M059J (cell line): ENCODE measurements around the gene CABP1. TPM values are rescaled to one million over a fixed set of nuclear protein-coding genes. Genes with fewer than 3 reads are reported as not detected.

Source experiments
- DNase-seq: peaks from one replicate; pipeline ENCODE4 v3.0.0-alpha.2; 2012; ENCODE audit warnings: low read depth
- total RNA-seq: library from RNA; depleted of rRNA; stranded (reverse); fragments of >200 nt; shearing (Covaris generic); gene quantifications from 2 replicates; pipeline ENCODE4 v1.2.3, GENCODE V29; 2014

The CABP1 gene
- total RNA-seq, 1 experiment from 2014 or later: not detected

DNA sequence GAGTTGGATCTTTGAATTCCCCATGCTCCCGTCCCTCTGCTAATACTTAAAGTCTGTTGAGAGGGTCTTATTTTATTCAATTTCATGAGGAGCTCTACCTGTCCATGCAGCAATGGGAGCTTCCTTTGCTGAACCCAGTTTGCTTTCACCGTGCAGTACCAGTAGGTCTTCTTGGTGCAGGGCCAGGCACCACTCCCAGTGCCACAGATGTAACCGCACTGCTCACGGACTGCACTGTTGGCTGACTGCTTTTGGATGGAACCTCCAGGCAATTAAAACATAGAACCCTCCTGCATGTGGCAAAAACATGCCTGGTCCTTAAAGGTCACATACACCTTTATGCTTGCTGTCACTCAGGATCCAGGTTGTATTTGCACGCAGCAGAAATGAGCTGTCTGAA is 9.3 kb upstream of the CABP1 start:
- no peak for DNase-seq

DNA sequence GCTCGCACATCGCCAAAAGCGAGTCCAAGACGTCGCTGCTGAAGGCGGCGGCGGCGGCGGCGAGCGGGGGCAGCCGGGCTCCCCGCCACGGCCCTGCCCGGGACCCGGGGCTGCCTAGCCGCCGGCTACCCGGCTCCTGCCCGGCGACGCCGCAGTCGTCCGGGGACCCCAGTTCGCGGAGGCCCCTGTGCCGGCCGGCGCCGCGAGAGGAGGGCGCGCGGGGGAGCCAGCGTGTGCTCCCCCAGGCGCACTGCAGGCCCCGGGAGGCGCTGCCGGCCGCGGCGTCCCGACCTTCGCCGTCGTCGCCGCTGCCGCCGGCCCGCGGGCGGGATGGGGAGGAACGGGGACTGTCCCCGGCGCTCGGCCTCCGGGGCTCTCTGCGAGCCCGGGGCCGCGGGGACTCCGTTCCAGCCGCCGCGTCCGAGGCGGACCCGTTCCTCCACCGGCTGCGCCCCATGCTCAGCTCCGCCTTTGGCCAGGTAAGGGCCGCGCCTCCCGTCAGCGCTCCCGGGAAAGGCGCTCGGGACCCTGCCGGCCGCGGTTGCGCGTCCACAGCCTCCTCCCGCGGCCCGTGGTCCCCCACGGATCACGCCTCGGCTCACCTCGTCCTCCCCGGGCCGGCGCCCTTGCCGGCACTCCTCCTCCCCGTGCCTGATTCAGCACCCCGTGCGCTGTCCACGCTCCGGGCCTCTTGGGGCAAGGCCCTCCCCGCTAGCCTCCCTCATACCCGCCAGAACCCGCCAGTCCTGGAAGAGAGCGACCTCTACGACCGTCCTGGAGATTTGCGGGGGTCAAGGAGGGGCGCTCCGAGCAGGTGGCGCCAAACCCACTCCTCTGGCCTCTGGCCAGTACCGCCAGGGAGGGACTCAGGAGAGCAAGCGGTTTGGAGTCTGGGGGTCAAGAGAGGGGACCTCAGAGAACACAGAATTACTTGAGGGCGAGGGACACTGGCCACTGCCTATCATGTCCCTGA is 721 bp downstream of the CABP1 start:
- peak; percentile 55 for DNase-seq

DNA sequence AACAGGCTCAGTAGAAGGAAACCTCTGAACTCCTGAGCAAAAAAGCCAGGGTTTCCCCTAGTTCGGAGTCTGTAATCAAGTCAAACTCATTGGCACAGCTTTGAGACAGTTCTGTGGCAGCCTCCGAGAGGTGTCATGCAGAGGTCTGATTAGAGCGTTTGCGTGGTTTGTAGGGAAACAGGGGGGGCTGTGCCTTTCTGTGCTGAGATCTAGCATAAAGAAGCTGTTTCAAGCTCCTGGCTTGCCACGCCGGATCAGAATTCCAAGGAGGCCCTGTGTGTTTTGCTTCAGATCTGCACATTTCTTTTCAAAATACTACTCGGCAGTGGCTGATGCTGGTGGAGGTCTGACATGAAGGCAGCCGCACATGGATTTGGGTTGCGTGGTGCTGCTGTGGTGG is 1.7 kb downstream of the CABP1 start:
- no peak for DNase-seq

DNA sequence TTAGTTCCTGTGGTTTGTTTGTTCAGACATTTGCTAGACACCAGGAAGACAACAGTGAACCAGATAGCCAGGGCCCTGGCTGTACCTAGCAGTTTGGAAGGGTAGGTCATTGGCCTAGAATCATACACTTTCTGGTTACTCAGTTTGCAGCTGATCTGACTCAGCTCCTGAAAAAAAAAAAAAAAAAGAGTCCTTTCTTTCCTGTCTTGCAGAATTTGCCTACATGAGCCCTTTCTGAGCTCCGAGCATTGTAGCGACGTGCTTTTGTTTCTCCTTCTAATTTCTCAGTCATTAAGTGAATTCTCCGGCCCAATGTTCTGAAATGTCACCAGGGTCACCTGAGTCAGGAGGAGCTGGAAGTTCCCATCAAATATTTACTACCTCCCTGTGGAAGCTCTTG is 2.4 kb downstream of the CABP1 start:
- DNase-seq: no peak

DNA sequence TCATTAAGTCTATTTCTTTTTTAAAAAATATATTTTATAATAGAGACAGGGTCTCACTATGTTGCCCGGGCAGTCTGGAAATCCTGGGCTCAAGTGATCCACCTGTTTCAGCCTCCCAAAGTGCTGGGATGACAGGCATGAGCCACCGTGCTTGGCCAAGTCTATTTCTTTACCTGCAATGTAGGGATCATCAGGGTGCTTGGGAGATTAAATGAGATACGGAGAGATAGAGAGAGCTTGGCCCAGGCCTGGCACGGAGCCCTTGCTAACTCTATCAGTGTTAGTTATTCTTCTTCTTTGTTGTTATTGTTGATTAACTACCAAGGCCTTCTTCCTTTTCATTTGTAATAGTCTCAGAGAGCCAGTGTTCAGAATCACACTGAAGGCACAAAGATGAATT is 3.1 kb downstream of the CABP1 start:
- DNase-seq: no peak

DNA sequence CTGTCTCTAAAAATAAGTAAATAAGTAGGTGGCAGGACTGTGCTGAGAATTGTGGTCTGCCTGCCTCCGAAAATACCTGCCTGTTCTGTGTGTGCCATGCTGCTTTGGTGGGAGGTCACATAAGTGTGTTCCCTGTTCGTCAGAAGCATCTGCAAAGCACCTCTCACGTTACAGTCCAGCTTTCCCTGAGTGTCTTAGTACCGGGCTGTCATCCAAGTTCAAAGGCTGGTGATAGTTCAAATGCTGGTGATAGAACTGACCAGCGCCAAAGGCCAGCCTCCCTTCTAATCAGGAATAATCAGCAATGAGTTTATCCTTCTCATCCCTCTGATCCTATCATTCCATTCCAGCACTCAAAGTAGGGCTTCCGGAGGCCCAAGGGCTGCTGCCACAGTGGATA is 5.6 kb downstream of the CABP1 start:
- no peak for DNase-seq

DNA sequence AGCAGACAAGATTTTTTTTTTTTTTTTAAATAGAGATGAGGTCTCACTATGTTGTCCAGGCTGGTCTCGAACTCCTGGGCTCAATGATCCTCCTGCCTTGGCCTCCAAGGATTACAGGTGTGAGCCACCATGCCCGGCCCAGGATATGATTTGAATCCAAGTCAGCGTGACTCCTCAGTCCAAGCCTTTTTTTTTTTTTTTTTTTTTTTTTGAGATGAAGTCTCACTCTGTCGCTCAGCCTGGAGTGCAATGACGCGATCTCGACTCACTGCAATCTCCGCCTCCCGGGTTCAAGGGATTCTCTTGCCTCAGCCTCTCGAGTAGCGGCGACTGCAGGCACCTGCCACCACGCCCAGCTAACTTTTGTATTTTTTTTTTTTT is 6.9 kb downstream of the CABP1 start:
- DNase-seq: no peak

DNA sequence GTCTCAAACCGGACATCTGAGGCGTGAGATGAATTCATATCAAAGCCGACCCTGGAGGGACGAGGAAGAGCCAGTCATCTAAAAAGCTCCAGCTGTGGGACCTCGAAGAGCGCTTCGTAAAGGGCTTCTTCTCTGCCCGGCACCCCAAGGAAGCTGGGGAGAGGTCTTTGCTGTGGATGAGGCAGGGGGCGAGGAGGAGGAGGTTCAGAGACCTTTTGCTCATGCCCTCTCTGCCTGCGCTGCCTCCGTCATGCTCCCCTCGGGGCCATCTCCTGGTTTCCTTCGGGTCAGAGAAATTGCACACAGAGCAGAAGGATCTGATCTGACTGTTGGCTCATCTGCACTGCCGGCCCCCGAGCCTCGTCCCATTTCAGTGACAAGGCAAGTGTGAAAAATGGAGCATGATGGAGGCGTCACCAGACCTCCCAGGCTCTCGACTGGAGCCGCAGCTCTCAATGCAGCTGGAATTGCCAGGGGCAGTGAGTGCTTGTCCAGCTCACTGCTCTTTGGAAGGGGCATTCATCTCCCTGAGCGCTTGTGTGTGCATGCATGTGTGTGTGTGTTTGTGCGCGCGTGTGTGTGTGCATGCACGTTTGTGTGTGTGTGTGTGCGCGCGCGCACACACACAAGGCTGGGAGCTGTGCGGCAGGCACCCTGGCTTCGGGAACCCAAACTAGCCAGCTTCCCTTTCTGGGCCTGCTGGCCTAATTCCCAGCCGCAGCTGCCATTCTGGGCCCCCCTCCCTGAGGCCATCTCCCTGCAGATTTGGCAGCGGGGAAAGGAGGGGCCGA is 9.2 kb downstream of the CABP1 start:
- DNase-seq: no peak

DNA sequence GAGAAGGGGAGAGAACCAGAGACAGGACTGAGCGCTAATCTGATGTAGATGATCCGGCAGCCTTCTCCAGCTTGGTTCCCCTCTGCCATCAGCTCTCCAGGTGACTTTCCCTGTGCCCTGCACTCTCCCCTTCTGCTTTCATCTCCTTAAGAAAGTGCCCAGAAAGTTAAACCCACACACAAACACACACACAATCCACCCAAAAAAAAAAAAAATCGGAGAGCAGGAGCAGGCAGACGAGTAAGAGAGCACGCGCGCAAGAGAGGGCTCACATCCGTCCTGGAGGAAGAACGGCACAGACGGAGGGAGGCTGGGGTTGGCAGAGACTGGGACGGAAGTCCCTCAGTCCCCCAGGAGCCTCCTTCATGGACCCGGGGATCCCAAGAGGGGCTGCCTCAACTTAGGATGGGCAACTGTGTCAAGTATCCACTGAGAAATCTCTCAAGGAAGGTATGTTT is 9.8 kb downstream of the CABP1 start:
- no peak for DNase-seq

DNA sequence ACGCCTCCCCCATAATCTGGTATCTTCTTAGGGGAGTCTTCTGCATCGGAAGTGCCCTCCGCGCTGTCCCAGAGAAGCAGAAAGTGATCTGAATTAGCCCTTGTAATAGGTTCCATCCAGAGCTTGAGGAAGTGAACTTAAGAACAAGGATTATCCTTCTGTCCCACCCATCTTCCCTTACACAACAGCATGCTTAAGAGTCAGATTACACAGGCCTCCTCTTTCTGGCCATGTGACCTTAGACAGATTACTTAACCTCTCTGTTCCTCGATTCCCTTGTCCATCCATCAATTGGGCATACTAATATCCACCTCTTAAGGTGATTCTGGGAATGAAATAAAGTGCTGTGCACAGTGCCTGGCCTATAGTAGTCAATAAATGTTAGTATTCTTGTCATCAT is 11.4 kb downstream of the CABP1 start:
- no peak for DNase-seq

DNA sequence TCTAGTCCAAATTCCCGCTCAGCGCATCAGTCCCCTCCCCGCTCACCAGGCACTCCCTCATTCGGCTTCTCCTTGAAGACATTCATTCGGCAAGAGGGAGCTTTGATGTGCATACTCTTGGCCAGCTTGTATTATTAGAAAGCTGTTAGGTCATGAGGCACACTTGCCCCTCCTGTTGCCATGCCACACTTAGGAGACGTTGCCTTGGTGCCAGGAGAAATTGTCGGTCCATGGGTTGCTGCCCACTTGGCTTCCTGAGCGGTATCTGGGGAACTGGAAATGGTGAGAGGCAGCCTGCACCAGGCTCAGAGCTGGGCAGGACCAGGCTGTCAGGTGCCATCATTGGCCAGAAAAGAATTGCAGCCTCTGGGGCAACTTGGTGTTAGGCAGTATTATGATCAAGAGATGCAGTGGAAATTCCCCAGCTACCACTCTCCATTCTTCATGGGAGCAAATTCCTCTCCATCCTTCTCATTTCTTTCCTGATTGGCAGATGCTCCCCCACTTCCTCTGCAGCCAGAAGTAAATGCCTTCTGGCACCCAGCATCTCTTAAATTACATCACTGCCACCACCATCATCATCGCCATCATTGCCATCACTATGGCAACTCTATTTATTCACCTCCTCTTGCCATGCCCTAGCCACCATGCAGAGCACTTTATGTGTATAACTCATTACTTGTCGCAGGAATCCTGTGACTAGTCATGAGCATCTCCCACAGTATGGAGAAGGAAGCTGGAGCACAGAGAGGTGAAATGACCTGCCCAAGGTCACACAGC is 12.4 kb downstream of the CABP1 start:
- no peak for DNase-seq

DNA sequence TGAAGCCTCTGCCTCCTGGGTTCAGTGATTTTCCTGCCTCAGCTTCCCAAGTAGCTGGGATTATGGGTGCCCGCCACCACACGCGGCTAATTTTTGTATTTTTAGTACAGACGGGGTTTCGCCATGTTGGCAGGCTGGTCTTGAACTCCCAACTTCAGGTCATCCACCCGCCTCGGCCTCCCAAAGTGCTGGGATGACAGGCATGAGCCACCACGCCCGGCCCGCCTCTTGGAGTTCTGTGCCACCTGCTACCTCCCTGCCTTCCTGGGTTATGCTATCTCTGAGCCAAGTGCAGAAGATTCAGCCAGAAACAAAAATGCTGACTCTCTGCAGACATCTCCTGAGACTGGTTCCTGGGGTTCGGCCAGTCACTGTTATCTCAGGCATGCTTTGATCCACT is 13.2 kb downstream of the CABP1 start:
- DNase-seq: no peak

DNA sequence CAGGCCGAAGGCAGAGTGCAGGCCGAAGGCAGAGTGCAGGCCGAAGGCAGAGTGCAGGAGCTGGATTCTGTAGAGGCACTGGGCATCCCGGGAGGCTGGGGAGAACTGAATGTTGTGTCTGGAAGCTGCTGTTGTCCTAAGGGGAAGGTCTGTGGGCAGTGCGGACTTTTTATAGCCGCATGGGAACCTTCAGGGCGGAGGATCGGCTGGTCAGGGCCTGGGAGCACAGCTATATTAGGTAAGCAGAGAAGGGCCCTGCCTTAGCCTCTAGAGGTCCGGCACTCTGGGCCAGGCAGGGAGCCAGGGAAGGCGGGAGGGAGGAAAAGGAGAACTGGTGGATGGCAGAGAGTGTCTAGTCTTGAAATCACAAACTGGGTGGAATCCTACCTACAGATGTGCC is 14.2 kb downstream of the CABP1 start:
- DNase-seq: no peak

DNA sequence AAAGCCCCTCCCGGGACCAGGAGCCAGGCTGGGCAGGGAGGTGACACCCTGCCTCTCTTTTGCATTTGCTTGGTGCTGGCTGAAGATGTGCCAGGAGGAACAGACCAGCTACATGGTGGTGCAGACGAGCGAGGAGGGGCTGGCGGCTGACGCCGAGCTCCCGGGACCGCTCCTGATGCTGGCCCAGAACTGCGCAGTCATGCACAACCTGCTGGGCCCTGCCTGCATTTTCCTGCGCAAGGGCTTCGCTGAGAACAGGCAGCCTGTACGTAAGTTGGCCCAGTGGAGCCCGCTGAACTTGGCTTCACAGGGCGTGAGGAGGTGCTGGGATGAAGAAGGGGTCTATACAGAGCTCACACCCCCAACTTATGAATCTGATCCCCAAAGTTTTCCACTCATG is 15.6 kb downstream of the CABP1 start:
- no peak for DNase-seq

DNA sequence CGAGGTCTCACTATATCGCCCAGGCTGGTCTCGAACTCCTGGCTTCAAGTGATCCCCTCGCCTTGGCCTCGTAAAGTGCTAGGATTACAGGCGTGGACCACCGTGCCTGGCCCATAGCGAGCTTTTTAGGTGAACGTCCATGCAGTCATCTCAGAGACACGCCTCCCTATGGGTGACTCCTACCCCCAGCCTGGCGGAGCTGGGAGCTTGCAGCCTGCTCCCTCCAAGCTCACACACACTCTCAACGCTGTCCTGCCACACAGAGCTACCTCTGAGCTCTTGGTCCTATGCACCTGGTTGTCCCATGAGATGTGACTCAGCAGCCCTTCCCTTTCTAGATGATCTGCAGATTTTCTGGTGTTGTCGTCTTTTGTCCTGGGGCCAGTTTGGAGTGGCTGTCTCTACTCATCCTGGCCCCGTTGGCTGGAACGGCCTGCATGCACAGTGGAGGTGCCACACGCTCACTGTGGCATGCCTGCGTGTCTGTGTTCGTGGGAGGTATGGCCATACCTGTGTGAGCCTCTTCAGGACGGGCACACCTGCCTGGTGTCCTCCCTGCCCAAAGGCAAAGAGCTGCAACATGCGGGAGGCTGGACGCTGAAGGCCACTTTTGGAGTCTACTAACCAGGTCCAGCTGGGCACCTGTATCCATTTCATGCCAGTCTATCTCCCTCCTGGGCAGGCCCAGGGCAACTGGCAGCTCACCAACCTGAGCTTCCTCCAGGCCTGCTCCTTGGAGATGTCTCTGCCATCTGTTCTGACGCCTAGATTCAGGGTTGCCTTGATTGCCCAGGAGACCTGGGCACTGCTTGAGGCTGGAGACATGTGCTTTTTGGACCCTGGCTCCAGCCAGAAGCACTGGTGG is 18.1 kb downstream of the CABP1 start:
- no peak for DNase-seq

DNA sequence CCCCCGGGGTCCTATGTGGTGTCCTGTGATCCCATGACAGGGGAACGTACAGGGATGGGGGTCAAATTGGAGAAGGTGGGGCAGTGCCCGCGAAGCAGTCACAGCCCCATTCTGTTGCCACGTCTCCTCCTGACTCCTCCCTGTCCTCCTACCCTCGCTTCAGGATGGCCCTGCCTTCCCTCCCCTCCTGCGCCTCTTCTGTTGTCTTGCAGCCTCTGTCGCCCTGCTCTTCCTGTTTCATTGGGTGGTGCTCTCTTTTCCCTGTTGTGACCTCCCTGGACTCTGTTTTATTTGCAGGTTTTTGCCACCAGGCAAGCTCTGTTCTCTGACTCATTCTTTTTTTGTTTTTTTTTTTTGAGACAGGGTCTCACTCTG is 18.7 kb downstream of the CABP1 start:
- no peak for DNase-seq

DNA sequence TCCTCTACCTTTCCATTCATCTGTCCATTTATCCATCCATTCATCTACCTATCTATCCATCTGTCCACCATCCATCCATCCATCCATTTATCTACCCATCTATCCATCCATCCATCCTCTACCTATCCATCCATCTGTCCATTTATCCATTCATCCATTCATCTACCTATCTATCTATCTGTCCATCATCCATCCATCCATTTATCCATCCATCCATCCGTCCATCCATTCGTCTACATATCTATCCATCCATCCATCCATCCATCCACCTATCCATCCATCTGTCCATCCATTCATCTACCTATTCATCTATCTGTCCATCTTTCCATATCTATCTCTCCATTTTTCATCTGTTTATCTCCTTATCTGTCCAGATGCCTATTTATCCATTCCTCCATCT is 21.0 kb downstream of the CABP1 start:
- DNase-seq: no peak

DNA sequence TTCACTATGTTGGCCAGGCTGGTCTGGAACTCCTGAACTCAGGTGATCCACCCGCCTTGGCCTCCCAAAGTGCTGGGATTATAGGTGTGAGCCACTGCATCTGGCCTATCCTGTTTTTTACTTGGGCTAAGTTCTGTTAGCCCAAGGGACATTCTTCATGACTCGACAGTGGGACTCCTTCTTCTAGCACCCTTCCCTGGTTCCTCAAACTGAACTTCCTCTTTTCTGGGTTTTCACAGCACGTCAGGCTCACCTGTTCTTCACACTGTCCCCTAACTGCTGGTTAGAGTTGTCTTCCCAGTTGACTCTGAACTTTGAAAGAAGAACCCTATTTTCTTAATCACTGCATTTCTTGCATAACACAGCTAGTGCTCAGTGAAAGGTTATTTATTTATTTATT is 22.5 kb downstream of the CABP1 start:
- DNase-seq: no peak

DNA sequence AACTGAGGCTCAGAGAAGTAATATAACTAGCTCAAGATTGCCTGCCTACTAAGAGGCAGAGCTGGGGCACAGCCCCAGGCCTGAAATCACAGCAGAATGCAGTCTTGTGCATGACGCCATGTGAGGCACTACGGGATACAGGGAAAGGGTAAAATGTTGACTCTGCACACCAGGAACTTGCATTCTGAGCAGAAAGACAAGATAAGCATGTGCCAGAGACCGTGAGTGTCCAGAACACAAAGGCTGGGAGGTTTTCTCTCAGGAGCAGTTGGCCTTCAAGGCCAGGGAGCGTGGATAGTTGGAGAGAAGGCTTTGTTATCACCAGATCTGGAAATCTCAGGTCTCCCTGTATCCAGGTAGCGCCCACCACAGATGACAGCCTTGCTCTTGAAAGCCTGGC is 23.3 kb downstream of the CABP1 start:
- no peak for DNase-seq

DNA sequence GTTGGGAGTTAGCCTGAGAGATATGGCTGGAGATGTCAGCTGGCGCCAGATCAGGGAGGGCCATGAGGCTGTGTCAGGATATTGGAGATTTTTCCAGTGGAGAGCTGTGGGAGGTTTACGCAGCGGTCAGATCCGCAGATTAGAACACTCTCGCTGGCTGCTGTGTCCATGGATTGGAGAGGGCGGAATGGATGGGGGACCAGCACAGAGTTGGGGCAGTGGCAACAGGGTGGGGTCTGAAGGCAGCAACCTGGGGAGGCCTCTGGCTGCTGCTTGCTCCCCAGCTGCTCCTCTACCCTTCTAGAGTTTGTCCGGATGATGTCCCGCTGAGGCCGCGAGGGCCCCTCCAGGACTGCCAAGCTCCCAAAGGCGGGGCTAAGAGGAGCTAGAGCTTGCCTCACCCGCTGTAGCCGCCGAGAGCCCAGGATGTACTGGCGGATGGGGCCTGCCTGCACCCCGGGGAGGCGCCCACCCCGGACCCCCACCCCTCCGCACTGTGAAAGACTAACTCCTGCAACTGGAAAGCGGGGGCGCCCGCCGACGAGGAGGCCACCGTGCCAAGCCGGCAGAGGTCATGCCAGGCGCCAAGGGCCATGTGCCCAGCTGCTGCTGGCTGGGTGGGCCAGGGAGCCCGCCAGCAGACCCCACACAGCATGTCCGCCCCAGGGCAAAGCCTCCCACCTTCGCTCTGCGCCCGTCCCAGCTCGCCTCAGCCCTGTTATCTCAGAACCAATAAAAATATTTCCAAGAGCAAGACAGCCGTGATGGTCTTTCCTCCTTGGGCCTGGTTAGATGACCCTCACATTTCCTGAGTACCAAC is 26.4 kb downstream of the CABP1 start:
- DNase-seq: no peak
